Thyroid gland (tissue), 4 donors: Measurements from ENCODE around the gene TES. TPM values are rescaled to one million over a fixed set of nuclear protein-coding genes. Genes with fewer than 3 reads are reported as not detected.

Experiments used
- DNase-seq, 2 donors: peaks; one replicate each; pipeline ENCODE4 v3.0.0-alpha.2; 2019
- H3K27ac ChIP-seq, 3 donors: fragments of 200-600 bp; sonication (generic); 1 replicate in 2 of 3; 2 replicates in 1 of 3; pipeline ENCODE4 v1.5.1; 2016 to 2019; ENCODE audit warnings: mild to moderate bottlenecking in 1 of 3, moderate library complexity in 1 of 3
- H3K27me3 ChIP-seq: fragments of 200-600 bp; sonication (generic); one replicate; pipeline ENCODE4 v1.5.1; 2019
- H3K36me3 ChIP-seq, 2 donors: fragments of 200-600 bp; sonication (generic); one replicate each; pipeline ENCODE4 v1.5.1; 2016 to 2019
- H3K4me1 ChIP-seq, 2 donors: fragments of 200-600 bp; sonication (generic); one replicate each; pipeline ENCODE4 v1.5.1; 2017 to 2019
- H3K4me3 ChIP-seq, 3 donors: fragments of 200-600 bp; sonication (generic); replicated peaks in 1 of 3; 1 replicate in 2 of 3; 2 replicates in 1 of 3; pipeline ENCODE4 v1.5.1; 2016; ENCODE audit warnings: mild to moderate bottlenecking in 1 of 3
- H3K9me3 ChIP-seq: fragments of 200-600 bp; sonication (generic); one replicate; pipeline ENCODE4 v1.5.1; 2017
- POLR2A ChIP-seq, 2 donors: fragments of 450-650 bp; IDR thresholded peaks; one replicate each; pipeline ENCODE4 v1.6.1; 2017; ENCODE audit warnings: antibody characterized with exemption in 2 of 2, mild to moderate bottlenecking in 2 of 2, moderate library complexity in 1 of 2
- WGBS, 2 donors: methylation state at CpG; one replicate each; pipeline ENCODE4 v1.1.5; 2017; 5-methylcytosine and 5-hydroxymethylcytosine counted together
- intact Hi-C: fragments of 100-400 bp; cut with DNase I; formaldehyde crosslinking; loops from one replicate; pipeline ENCODE4 v1.15.1; 2023
- total RNA-seq, 4 donors: library from RNA; depleted of rRNA; stranded (reverse); fragments of >200 nt; gene quantifications; one replicate each; pipeline ENCODE4 v1.2.3, GENCODE V29; 2016
- TF ChIP-seq, protein P1 (sequence below), 6 experiments: fragments of 200-600 bp in 3 of 6; fragments of 450-650 bp in 3 of 6; sonication (generic) in 3 of 6; IDR thresholded peaks; one replicate each; pipeline ENCODE4 v1.5.1; 2016 to 2019; ENCODE audit warnings: antibody characterized with exemption in 6 of 6, mild to moderate bottlenecking in 2 of 6, inconsistent platforms in 1 of 6, moderate library complexity in 1 of 6

TES gene
- total RNA-seq, 4 donors from 2014 or later = 148 to 177 (median 158) TPM

DNA sequence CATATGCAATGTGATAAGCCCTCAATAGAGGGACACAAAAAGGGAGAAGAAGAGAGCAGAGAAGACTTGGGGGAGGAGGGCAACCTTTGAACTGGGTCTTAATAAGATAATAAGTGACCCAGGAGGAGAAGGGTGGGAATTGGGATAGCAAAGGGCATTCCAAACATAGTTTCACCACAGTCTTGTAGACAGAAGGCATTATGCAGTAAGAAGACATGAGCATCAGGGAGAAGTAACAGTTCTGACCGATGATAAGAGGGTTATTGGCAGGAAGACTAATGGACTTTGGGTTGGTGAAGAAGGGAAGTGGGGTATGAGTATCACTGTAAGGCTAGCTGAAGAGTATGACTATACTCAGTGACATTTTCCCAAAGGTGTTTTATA, 63.6 kb downstream of the TES start:
- Histone ChIP-seq H3K4me3 (no peak overlapping the region), H3K27ac (no peak overlapping the region), H3K36me3 (no peaks in the 10 kb centered on the region), H3K9me3 (no peaks in the 10 kb centered on the region), H3K27me3 (no peaks in the 10 kb centered on the region), H3K4me1 (peaks cover 40 to 50% of the 10 kb centered on the region in 2 donors)
- whole genome bisulfite sequencing, 2 donors = 83 to 88% methylated on average over 1 of the region's 1 CpG
- TF ChIP-seq, protein P1, sequence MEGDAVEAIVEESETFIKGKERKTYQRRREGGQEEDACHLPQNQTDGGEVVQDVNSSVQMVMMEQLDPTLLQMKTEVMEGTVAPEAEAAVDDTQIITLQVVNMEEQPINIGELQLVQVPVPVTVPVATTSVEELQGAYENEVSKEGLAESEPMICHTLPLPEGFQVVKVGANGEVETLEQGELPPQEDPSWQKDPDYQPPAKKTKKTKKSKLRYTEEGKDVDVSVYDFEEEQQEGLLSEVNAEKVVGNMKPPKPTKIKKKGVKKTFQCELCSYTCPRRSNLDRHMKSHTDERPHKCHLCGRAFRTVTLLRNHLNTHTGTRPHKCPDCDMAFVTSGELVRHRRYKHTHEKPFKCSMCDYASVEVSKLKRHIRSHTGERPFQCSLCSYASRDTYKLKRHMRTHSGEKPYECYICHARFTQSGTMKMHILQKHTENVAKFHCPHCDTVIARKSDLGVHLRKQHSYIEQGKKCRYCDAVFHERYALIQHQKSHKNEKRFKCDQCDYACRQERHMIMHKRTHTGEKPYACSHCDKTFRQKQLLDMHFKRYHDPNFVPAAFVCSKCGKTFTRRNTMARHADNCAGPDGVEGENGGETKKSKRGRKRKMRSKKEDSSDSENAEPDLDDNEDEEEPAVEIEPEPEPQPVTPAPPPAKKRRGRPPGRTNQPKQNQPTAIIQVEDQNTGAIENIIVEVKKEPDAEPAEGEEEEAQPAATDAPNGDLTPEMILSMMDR (IDR thresholded peaks at IDR 0.05) = no peak
- no peak for TF ChIP-seq POLR2A (IDR thresholded peaks at IDR 0.05)
- intact Hi-C loops = loop anchor here (5.0 to 10.0 kb wide), 2 partner anchors 81 to 253 kb away; partner anchors contain the start of gene CAV1
- no peak for DNase-seq

DNA sequence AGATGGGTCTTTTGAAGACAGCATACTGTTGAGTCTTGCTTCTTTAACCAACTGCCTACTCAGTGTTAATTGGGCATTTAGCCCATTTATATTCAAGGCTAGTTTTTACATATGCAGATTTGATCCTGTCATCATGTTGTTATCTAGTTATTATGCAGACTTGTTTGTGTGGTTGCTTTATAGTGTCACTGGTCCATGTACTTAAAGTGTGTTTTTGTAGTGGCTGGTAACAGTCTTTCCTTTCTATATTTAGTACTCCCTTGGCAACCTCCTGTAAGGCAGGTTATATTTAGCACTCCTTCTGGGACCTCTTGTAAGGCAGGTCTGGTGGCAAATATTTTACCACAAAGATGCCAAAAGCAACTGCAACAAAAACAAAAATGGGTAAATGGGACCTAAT, 66.7 kb downstream of the TES start:
- intact Hi-C loops = loop anchor here (10.0 kb wide), 1 partner anchor 78 kb away; no protein-coding TSS in a partner anchor
- Histone ChIP-seq H3K4me1 (peaks cover 33 to 40% of the 10 kb centered on the region in 2 donors), H3K9me3 (no peaks in the 10 kb centered on the region), H3K27ac (peak overlapping the region; percentile 59 to 77 (median 74)), H3K36me3 (no peaks in the 10 kb centered on the region), H3K4me3 (no peak overlapping the region), H3K27me3 (no peaks in the 10 kb centered on the region)
- TF ChIP-seq, protein P1 (IDR thresholded peaks at IDR 0.05) = peak in 1 of 6 experiments; percentile 13
- no peak for TF ChIP-seq POLR2A (IDR thresholded peaks at IDR 0.05)
- DNase-seq = no peak

DNA sequence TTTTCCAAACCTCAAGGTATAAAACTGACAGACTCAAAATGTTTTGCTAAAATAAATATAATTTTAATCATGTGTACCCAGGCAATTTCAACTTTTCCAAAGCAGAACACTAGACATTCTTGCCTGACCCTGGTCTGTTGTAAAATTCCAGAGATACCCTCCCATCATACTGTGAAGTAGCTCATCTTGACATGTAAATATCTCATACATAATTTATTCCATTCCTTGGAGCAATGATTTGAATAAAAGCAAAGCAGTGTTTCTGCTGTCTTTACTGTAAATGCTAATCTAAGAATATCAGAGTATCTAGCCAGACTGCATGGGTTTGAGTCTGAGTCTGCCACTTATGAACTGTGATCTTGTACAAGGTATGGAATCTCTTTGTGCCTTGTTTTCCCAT, 68.9 kb downstream of the TES start:
- DNase-seq = no peak
- Histone ChIP-seq H3K27ac (peak overlapping the region; percentile 38 to 77 (median 47)), H3K27me3 (no peaks in the 10 kb centered on the region), H3K4me1 (peaks cover 39 to 44% of the 10 kb centered on the region in 2 donors), H3K36me3 (no peaks in the 10 kb centered on the region), H3K9me3 (no peaks in the 10 kb centered on the region), H3K4me3 (no peak overlapping the region)
- TF ChIP-seq, protein P1 (IDR thresholded peaks at IDR 0.05) = no peak
- no peak for TF ChIP-seq POLR2A (IDR thresholded peaks at IDR 0.05)
- intact Hi-C loops = loop anchor here (10.0 kb wide), 1 partner anchor 76 kb away; no protein-coding TSS in a partner anchor

DNA sequence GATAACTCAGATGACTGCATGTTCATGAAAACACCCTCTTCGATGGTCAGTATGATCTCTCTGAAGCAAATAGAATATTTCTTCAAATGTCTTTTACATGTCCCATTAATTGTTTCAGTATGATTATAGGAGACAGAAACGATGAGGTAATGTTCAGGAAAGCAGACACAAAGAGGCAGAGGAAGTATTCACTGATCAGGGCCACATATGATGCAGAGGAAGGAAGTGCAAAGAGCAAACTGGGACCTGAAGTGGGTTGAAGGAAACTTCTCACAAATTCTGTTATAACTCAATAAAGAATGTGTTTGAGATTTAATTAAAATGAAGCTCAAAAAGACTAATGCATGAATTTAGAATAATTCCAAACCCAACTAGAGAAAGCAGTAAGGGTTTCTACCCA, 70.5 kb downstream of the TES start:
- no peaks in the 10 kb centered on the region for H3K27me3 ChIP-seq
- H3K9me3 ChIP-seq = no peaks in the 10 kb centered on the region
- intact Hi-C loops = no loop called here
- no peaks in the 10 kb centered on the region for H3K36me3 ChIP-seq
- H3K27ac ChIP-seq = peak overlapping the region in 1 of 3 donors; percentile 90
- peaks cover 51 to 57% of the 10 kb centered on the region in 2 donors for H3K4me1 ChIP-seq
- no peak overlapping the region for H3K4me3 ChIP-seq
- WGBS, 2 donors = 76 to 81% methylated on average over 2 of the region's 2 CpGs
- TF ChIP-seq POLR2A (IDR thresholded peaks at IDR 0.05) = no peak
- TF ChIP-seq, protein P1 (IDR thresholded peaks at IDR 0.05) = no peak
- DNase-seq = no peak

DNA sequence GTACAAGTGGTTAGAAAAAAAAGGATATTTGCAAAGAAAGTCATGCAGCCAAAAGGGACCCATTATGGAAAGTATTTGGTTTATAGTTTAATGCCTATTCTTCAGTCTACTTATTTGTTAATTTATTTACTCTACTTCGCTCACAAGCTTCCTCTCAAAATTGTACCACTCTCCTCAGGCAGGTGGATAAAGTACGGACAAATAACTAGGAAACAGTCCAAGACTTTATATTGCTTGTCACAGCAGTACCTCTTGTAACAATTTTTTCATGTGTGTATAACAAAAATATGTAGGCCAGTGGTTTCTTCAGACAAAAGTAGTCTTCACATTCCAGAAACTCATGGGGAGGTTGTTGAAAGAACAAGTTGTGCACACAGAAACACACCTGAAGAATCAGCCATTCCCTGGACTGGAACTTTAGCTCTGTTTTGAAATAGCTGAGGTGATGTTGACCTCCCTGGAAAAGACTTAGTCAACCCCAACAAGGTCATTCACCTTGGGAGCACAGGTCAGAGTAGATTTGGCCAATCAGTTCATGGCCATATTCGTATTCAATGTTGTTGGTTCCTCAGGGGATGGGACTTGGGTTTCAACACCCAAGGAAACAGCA, 73.4 kb downstream of the TES start:
- Histone ChIP-seq H3K4me3 (no peak overlapping the region), H3K27me3 (no peaks in the 10 kb centered on the region), H3K4me1 (peaks cover 33 to 38% of the 10 kb centered on the region in 2 donors), H3K36me3 (no peaks in the 10 kb centered on the region), H3K27ac (peak overlapping the region; percentile 82 to 91 (median 90)), H3K9me3 (no peaks in the 10 kb centered on the region)
- intact Hi-C loops = no loop called here
- DNase-seq = peak; percentile 33 to 34
- 45 to 54% methylated on average over 3 of the region's 3 CpGs for WGBS, 2 donors
- TF ChIP-seq, protein P1 (IDR thresholded peaks at IDR 0.05) = no peak
- TF ChIP-seq POLR2A (IDR thresholded peaks at IDR 0.05) = no peak
